ENCODE results near the gene EPHA8. TPM values are rescaled to one million over a fixed set of nuclear protein-coding genes. Genes with fewer than 3 reads are reported as not detected.

Gene EPHA8
- polyA plus RNA-seq, 1 of the 3 experiments (the other 2 are of a cell fraction), result 0.02 TPM

DNA sequence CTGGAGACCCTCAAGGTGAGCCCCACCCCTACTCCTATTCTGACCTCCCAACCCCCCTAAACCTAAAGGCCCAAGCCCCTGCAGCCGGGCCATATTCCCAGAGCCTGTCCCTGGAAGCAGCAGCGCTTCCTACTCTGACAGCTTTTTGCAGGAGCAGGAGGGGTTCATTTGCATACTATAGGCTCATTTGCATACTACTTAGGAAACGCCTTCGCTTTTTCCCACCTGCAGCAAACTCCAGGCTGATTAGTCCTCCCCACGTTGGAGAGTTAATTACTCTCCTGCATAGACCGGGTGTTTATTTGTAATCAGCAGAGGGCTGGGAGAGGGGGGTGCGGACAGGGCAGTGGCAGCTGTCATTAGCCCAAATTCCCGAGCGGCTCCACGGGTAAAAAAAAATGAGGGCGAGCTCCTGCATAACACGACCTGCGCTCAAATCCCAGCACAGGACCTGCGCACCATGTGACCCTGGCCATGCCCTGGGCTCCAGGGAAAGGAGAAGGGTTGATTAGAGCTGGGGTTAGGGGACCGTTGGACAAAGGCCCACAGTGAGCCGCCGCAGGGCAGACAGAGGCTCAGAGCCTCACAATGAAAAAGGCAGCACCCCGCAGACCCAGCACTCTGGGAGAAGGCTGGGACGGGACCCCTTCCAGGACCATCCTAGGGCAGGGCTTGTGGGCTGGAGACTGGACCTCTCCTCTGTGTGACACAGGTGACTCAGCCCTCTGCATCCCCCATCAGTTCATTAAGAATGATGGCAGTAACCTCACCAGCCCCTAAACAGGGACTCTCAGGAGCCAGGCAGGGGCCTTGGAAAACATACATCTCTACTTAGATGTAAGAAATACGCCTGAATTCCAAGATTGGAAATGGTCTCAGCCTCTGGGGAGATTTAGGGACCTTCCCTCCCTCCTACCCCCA lies 63.2 kb downstream of the EPHA8 start (continued):
- TF ChIP-seq, protein P1, sequence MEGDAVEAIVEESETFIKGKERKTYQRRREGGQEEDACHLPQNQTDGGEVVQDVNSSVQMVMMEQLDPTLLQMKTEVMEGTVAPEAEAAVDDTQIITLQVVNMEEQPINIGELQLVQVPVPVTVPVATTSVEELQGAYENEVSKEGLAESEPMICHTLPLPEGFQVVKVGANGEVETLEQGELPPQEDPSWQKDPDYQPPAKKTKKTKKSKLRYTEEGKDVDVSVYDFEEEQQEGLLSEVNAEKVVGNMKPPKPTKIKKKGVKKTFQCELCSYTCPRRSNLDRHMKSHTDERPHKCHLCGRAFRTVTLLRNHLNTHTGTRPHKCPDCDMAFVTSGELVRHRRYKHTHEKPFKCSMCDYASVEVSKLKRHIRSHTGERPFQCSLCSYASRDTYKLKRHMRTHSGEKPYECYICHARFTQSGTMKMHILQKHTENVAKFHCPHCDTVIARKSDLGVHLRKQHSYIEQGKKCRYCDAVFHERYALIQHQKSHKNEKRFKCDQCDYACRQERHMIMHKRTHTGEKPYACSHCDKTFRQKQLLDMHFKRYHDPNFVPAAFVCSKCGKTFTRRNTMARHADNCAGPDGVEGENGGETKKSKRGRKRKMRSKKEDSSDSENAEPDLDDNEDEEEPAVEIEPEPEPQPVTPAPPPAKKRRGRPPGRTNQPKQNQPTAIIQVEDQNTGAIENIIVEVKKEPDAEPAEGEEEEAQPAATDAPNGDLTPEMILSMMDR (IDR thresholded peaks at IDR 0.05), result no peak

DNA sequence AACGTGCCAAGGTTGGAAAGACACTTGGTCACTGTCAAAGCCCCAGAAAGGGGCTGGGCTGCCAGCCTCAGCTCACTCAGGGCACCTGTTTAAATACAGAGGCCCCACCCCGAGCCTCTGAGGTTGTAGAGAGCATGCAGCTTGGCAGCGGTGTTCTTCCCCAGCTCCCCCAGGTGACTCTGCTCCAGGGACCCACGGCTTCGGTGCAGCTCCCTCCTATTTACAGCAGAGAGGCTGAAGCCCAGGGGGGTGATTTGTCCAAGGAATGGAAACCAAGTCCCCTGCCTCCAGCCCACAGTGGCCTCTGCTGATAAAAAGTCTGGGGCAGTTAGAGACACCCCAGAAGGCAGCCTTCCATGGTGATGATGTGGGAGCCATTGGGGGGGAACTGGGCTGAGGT lies 64.0 kb downstream of the EPHA8 start:
- POLR2A ChIA-PET, result no interaction called here
- Histone ChIP-seq H3K4me2 (no peak overlapping the region), H2AFZ (ENCODE audit: low read depth) (no peak overlapping the region), H3K9me3 (no peaks in the 10 kb centered on the region), H3F3A (replicated peaks; ENCODE audit: insufficient read depth) (no peaks in the 10 kb centered on the region), H3K9ac (no peak overlapping the region), H4K20me1 (ENCODE audit: insufficient read depth) (no peaks in the 10 kb centered on the region), H3K4me3 (ENCODE audit: low read depth in 2 of 2, low read length in 1 of 2) (no peak overlapping the region), H3K79me2 (ENCODE audit: insufficient read depth) (no peaks in the 10 kb centered on the region), H3K36me3 (replicated peaks in 1 of 2; ENCODE audit: control insufficient read depth in 1 of 2, insufficient read depth in 2 of 2, low read length in 1 of 2) (no peaks in the 10 kb centered on the region), H3K9me2 (no peaks in the 10 kb centered on the region), H3K27ac (ENCODE audit: low read depth in 2 of 2, low read length in 1 of 2) (no peak overlapping the region), H3K4me1 (ENCODE audit: control insufficient read depth in 1 of 2, insufficient read depth in 2 of 2, low read depth in 1 of 2, low read length in 1 of 2) (no peaks in the 10 kb centered on the region), H3K27me3 (ENCODE audit: insufficient read depth) (peaks cover 10% of the 10 kb centered on the region)
- CTCF ChIA-PET, result interaction anchor here (0.6 to 2.4 kb wide), 3 partner anchors 15 to 103 kb away, joined by 3 to 10 read pairs (median 6); no protein-coding TSS in a partner anchor
- WGBS (ENCODE audit: low lambda C conversion rate), result 0% methylated on average over 1 of the region's 5 CpGs
- TF ChIP-seq RCOR1 (IDR thresholded peaks at IDR 0.05; ENCODE audit: low read length) (no peak), RFX5 (IDR thresholded peaks at IDR 0.05; ENCODE audit: low read length) (no peak), NFIC (IDR thresholded peaks at IDR 0.05; ENCODE audit: borderline replicate concordance) (no peak), TCF12 (IDR thresholded peaks at IDR 0.05) (no peak), TAF1 (IDR thresholded peaks at IDR 0.05; ENCODE audit: borderline replicate concordance, low read depth, low read length) (no peak), RXRA (IDR thresholded peaks at IDR 0.05; ENCODE audit: borderline replicate concordance, low read depth) (no peak), TEAD4 (IDR thresholded peaks at IDR 0.05; ENCODE audit: borderline replicate concordance, insufficient read depth) (no peak), FOXJ3 (CRISPR knock-in tag; IDR thresholded peaks at IDR 0.05) (no peak), GATA2 (CRISPR knock-in tag; IDR thresholded peaks at IDR 0.05) (no peak), ELF1 (IDR thresholded peaks at IDR 0.05) (no peak), SMC3 (IDR thresholded peaks at IDR 0.05; ENCODE audit: low read depth, low read length) (no peak)
- TF ChIP-seq, protein P2, sequence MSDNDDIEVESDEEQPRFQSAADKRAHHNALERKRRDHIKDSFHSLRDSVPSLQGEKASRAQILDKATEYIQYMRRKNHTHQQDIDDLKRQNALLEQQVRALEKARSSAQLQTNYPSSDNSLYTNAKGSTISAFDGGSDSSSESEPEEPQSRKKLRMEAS (IDR thresholded peaks at IDR 0.05; ENCODE audit: low read depth), result no peak
- TF ChIP-seq, protein P3, sequence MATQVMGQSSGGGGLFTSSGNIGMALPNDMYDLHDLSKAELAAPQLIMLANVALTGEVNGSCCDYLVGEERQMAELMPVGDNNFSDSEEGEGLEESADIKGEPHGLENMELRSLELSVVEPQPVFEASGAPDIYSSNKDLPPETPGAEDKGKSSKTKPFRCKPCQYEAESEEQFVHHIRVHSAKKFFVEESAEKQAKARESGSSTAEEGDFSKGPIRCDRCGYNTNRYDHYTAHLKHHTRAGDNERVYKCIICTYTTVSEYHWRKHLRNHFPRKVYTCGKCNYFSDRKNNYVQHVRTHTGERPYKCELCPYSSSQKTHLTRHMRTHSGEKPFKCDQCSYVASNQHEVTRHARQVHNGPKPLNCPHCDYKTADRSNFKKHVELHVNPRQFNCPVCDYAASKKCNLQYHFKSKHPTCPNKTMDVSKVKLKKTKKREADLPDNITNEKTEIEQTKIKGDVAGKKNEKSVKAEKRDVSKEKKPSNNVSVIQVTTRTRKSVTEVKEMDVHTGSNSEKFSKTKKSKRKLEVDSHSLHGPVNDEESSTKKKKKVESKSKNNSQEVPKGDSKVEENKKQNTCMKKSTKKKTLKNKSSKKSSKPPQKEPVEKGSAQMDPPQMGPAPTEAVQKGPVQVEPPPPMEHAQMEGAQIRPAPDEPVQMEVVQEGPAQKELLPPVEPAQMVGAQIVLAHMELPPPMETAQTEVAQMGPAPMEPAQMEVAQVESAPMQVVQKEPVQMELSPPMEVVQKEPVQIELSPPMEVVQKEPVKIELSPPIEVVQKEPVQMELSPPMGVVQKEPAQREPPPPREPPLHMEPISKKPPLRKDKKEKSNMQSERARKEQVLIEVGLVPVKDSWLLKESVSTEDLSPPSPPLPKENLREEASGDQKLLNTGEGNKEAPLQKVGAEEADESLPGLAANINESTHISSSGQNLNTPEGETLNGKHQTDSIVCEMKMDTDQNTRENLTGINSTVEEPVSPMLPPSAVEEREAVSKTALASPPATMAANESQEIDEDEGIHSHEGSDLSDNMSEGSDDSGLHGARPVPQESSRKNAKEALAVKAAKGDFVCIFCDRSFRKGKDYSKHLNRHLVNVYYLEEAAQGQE (IDR thresholded peaks at IDR 0.05; ENCODE audit: low read depth, low read length), result no peak
- TF ChIP-seq, protein P4, sequence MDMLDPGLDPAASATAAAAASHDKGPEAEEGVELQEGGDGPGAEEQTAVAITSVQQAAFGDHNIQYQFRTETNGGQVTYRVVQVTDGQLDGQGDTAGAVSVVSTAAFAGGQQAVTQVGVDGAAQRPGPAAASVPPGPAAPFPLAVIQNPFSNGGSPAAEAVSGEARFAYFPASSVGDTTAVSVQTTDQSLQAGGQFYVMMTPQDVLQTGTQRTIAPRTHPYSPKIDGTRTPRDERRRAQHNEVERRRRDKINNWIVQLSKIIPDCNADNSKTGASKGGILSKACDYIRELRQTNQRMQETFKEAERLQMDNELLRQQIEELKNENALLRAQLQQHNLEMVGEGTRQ (IDR thresholded peaks at IDR 0.05; ENCODE audit: borderline replicate concordance, low read depth, low read length), result no peak
- DNase-seq, result no peak

All from SK-N-SH (cell line).